GM18520 (cell line): ENCODE data around the gene KRTAP5-2.
"Not testable (repeated sequence)": the region's sequence is repeated elsewhere in the genome, so short reads cannot be mapped to it uniquely, and the experiment has no call there.

Experiments used
- ATAC-seq: cut with Tn5 transposase; IDR thresholded peaks from one replicate; pipeline ENCODE4 v1.9.1; 2021; ENCODE audit not compliant: unreplicated experiment

Gene KRTAP5-2

DNA sequence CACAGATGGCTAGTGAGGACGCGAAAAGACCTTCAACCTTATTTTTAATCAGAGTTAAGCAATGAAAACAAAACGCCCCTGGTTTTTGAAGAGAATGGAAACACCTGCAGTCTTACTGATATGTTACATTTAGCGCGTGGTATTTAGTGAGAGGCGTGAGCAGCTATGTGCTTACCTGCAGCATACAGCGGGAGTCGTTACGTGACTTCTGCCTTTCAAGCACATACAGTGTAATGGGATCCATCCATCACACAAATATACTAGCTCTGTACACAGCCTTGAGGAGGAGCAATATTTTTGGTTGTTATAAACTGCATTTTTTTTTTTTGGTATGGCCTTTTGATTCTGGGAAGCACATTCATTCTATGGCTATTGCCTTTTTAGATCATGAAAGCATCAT, 5.5 kb downstream of the KRTAP5-2 start:
- no peak for ATAC-seq

DNA sequence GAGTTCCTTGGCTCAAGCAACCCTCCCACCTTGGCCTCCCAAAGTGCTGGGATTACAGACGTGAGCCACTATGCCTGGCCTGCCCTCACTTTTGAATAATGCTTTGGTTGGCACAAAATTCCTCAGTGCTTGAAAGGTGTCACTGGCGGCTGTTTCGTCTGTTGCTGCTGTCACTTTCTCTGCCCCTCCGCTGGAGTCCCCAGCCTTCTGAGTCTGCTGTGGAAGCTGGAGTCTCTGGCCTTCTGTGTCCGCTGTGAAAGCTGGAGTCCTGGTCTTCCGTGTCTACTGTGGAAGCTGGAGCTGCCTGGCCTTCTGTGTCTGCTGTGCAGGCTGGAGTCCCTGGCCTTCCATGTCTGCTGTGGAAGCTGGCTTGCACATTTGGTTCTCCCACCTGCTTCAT, 8.1 kb downstream of the KRTAP5-2 start:
- ATAC-seq: no peak

DNA sequence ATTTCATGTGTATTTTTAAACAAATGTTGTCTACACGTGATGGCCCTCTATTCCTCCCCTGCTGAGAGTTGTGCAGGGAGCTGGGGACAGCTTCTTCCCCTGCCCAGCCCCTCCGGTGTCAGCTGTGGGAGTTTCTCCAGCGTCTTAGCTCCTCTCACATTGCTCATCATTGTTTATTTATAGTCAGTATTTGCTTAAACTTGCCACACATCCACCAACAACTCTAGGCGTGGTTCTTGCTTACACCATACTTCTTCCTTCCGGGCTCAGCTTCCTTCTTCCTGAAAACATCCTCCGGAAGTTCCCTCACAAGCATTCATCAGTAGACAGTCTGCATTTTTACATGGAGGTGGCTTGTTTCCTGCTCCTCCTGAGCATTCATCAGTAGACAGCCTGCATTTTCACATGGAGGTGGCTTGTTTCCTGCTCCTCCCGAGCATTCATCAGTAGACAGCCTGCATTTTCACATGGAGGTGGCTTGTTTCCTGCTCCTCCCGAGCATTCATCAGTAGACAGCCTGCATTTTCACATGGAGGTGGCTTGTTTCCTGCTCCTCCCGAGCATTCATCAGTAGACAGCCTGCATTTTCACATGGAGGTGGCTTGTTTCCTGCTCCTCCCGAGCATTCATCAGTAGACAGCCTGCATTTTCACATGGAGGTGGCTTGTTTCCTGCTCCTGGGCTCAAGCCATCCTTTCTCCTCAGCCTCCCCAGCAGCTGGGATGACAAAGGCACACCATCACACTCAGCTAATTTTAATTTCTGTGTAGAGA, 8.7 kb downstream of the KRTAP5-2 start:
- ATAC-seq: not testable (repeated sequence)

DNA sequence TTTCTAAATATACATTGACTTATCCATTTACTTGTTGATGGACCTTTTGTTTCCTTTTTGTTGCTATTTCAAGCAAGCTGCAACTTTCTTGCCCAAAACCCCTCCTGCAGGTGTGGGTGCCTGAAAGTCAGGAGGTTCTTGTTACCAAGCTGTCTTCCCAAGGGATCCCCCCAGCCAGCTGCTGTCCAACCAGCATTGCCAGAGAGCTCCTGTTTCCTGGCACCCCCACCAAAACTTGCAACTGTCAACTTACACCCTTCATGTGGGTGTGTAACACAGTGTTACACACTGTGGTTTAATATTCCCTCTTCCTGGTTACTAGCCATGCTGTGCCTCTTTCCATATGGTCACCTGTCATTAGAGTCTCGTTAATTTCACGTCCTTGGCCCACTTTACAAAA, 11.4 kb downstream of the KRTAP5-2 start:
- ATAC-seq: no peak

DNA sequence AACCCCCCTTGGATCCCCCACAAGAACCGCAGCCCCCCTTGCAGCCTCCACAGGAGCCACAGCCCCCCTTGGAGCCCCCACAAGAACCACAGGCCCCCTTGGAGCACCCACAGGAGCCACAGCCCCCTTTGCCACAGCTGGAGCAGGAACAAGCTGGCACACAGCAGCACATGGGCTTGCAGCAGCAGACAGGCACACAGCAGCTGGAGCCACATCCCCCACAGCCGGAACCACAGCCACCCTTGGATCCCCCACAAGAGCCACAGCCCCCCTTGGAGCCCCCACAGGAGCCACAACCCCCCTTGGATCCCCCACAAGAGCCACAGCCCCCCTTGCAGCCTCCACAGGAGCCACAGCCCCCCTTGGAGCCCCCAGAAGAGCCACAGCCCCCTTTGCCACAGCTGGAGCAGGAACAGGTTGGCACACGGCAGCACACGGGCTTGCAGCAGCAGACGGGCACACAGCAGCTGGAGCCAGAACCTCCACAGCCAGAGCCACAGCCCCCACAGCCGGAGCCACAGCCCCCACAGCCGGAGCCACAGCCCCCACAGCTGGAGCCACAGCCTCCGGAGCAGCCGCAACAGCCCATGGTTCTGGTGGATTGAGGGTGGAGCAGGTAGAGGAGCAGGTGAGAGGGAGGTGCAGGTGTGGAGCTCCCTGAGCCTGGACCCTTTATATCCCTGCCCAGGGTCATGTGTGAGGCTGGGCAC, 13.3 kb downstream of the KRTAP5-2 start, which contains the start of gene KRTAP5-1:
Gene KRTAP5-1, minus strand, starts transcription at position 623 of the 710 bp plus-strand sequence. Its CDS starts 34 bp downstream, at position 589.
- not testable (repeated sequence) for ATAC-seq

DNA sequence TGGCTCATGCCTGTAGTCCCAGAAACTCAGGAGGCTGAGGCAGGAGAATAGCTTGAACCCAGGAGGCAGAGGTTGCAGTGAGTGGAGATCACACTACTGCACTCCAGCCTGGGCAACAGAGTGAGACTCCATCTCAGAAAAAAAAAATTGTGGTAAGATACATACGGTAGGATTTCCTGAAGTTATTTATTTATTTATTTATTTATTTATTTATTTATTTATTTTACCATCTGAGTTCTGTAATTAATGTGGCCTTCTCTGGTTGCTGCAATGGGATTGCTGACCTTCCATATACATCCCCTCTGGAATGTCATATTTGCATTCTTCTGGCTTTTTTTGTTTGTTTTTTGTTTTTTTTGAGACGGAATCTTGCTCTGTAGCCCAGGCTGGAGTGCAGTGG, 15.2 kb downstream of the KRTAP5-2 start:
- not testable (repeated sequence) for ATAC-seq

DNA sequence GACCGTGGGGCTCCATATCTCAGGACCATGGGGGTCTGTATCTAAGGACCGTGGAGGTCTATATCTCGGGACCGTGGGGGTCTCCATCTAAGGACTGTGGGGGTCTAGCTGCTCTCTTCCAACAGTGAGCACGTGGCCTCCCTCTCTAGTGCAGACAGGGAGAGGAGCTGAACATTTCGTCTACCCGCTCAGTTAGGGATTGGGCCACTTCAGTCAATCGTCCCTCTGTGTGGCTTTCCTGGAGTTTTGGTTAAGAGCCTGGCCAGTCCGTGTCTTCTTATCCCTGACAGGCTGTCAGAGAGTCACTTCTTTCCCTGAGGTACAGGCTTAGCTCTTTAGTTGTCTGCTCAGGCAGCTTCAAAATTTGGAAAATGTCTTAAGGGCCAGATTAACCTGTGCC, 16.1 kb downstream of the KRTAP5-2 start:
- no peak for ATAC-seq

DNA sequence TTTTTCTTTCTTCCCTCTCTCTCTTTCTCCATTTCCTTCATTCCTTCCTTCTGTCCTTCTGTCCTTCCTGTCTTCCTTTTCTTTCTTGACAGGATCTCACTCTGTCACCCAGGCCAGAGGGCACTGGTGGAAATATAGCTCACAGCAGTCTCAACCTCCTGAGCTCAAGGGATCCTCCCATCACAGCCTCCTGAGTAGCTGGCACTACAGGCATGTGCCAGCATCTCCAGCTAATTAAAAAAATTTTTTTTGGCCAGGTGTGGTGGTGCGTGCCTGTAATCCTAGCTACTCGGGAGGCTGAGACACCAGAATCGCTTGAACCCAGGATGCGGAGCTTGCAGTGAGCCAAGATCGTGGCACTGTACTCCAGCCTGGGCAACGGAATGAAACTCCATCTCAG, 21.3 kb downstream of the KRTAP5-2 start:
- no peak for ATAC-seq

DNA sequence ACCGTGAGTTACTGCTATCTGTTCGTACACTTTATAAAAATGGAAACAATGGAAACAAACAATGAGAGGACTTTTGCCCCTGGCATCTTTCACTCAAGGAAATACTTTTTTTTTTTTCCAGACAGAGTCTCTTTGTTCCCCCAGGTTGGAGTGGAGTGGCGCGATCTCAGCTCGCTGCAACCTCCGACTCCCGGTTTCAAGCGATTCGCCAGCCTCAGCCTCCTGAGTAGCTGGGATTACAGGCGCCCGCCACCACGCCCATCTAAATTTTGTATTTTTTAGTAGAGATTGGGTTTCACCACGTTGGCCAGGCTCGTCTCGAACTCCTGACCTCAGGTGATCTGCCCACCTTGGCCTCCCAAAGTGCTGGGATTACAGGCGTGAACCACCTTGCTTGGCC, 22.3 kb downstream of the KRTAP5-2 start:
- not testable (repeated sequence) for ATAC-seq

DNA sequence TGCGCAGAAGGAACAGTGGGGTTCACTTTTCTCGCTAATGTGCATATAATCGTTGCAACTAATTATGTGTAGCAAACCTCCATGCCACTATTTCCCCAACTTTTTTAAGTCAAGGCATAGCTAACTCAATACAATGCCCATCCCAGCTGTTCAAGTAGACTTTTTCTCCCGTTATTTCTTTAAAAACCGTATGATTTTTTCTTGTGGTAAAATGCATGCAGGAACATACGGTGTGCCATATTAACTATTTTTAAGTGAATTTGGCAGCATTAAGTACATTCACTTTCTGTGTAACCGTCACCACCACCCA, 23.2 kb downstream of the KRTAP5-2 start:
- ATAC-seq: no peak

DNA sequence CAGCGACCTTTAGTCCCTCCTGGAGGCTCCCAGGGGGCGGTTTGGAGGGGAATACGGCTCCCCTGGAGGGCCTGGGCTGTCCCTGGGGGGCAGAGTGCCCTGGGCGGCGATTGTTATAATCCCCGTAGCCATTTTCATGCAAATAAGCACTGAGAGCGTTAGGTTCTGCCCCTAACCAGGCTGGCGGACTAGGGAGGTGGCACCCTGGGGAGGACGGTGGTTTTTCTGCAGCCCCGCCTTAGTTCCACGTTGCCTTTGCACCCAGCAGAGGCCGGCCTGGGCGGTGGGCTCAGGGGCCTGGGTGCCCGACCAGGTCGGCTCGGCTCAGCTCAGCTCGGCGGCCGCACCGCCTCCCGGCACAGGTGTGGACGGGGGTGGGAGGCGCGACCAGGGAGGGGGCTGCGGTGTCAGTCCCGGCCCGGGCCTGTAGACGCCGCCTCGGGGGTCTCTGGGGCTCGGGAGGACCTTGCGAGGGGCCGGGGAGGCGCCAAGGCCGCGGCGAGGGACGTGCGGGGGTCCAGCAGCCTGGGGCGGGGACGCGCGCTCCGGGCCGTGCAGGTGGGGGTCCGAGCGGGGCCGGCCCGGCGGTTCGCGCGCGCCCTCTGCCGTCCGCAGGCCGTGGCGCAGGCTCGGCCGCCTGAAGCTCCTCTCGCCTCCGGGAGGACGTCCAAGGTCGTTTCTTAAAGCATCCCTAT, 23.7 kb downstream of the KRTAP5-2 start:
- ATAC-seq: no peak

DNA sequence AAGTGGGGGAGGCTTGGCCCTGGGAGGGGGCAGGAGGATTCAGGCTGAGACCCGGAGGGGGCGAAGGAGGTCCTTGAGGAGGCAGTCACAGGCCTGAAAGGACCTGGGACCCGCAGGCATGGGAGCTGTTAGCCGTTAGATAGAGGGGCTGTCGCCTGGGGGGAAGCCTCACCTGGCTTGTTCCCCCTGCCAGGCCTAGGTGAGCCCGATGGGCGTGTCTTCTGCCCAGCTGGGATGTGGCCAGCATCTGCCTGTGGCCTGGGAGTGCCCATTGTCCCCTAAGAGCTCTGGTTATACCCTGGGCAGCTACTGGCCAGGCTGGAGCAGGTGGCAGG, 24.2 kb downstream of the KRTAP5-2 start:
- no peak for ATAC-seq

DNA sequence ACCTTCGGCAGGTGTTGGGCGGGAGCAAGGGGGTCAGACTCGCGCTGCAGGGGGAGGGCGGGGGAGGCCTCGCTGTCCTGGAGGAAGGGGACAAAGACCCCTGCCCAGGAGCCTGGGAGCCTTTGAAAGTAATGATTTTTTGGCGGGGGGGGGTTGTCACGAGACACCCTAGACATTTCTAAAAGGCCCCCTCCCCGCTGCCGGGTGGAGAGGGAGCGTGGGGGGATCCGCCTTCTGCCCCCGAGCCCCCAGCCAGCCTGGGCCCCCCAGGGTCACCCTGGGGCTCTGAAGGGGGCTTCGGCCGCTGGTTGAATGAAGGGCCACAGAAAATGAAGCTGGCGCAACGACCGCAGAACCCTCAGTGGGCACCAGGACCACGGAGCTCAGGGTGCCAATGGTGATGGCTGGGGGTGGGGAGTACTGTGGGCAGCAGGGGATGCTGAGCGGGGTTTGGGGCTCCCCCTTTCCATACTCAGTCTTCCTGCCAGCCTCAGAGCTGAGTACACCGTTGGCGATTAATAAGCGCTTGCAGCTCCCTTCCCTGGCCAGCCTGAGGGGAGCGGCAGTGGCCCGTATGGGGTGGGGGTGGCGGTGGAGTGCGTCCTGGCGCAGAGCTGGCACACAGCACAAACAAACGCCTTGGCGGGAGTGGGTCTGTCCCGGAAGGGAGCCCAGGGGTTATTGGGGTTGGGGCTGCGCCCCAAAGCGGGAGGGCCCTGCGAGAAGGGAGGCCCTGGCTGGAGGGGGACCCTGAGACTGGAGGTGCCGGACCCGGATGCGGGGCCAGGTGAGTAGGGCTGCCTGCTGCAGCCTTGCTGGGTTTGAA, 24.8 kb downstream of the KRTAP5-2 start:
- ATAC-seq: no peak

DNA sequence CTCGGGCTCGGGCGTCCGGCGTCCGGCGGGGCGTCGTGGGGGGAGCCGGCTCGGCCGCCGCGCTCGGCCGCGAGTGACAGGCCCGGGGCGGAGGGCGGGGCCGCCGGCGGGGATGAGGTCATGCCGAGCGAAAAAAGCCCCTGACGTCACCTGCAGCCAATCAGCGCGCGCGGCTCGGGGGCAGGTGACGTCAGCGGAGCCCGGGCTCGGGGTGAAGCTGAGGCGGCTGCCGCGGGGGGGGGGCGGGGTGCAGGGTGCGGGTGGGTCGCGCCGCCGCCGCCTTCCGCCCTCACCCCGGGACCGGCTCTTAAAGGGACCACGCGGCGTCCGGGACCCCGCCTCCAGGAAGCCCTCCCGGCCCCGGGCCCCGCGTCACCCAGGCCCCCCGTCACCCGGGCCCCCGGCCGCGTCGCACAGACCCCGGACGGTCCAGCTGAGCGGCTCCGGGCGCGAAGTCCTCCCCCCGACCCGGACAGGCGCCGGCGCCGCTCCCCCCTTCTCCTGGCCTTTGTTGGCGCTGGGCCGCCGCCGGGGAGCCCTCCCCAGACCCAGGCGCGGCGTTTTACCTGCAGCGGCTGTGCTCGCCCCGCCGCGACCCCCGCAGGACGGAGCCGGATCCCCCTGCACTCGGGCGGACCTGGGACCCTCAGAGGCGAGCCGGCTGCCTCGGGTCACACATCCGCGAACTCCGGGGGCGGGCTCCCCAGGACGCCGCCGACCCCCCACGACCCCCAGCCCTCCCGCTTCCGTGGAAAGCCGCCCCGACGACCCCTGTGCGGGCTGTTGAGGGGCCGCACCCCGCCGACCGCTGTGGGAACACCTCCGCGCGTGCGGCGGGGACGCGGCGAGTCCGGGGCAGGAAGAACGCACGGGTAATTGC, 25.7 kb downstream of the KRTAP5-2 start, which contains the start of gene DUSP8:
Gene DUSP8, minus strand, starts transcription at position 75 of the 880 bp plus-strand sequence. CDS start 6,445 bp downstream, outside the sequence.
- peak; percentile 50 for ATAC-seq

DNA sequence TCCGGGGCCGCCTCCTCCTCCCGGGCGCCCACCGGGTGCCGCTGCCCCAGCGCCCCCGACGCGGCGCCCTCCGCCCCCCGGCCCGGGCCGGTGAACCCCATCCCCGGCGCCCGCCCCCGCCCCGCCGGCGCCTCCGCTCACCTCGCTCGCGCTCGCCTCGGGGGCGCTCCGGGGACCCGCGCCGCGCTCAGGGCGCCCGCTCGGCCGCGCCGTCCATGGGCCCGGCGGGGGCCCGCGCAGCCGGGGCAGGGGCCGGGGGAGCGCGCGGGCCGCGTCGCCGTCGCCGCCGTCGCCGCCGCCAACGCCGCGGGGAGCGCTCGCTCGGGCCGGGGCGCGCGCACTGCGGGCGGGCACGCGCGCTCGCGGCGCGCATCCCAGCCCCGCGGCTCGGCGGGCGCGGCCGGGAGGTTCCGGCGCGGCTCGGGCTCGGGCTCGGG, 26.3 kb downstream of the KRTAP5-2 start:
- ATAC-seq: no peak

DNA sequence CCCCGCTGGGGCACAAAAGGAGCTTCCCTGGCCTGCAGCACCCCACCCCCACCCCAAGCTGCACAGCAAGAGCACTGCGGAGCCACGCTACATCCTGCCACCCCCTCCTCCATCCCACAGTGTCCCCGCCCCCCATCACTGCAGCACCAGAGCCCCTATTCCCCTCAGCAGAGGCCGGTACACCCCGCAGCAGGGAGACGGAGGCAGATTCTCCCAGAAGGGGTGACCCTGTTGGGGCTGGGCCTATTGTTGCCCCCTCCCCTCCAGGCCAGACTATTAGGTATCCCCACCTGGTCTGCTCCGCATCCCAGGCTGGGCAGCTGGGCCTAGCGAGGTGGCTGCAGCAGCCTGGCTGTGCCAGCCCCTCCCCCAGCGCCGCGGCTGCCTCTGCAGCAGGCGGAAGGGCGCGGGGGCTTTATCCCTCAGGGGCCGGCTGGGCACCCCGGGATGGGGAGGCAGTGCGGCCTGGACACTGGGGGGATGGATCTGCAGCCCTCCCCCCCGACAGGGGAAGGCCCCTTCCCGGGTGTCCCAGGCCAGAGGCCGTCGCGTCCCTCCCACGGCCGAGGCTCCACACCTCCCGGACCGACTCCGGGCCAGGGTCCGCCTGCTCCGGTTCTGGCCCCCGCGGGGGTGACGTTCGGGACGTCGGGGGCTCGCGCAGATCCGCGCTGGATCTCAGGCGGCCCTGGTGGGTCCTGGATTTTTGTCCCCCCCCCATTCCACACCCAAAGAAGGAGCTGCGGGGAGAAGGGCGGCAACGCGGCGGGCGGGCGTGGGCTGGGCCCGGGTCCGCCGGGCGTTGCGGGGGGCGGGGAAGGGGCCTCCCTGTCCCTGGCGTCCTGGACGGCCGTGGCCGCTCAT, 27.0 kb downstream of the KRTAP5-2 start:
- ATAC-seq: no peak

DNA sequence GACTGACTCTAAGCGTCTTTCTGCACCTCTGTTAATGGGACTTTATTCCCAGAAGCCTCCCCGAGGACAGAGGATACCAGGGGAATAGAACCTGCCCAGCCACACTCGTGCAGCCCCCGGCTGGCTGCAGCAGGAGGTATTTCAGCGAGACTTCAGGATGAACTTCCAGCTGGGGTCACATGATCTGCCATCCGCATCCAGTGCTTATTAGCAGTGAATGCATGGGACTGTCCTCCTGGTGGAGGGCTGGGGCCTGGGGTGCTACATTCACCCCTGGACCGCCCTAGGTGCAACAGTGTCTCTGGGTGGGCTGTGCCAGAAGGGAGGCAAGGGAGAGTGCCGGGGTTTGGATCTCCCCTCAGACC, 27.6 kb downstream of the KRTAP5-2 start:
- ATAC-seq: no peak

DNA sequence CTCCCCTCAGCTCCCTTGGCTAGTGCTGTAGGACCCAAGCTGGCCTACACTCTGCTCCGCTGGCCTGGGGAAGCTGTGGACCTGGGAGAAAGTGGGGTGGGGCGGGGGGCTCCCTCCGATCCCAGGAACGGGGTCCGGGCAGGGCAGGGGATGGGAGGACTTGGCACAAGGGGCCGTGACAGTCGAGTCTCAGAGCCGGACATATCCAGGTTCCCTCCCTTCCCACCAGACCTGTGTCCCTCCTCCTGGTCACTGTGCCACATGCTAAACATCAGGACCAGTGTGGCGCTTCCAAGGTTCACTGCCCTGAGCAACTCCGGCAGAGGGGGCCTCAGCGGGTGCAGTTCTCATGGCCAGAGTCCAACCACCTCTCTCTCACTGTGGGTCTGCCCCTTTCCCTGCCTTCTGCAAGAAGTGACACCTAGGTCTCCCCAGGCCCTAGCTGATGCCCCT, 28.1 kb downstream of the KRTAP5-2 start:
- ATAC-seq: no peak

DNA sequence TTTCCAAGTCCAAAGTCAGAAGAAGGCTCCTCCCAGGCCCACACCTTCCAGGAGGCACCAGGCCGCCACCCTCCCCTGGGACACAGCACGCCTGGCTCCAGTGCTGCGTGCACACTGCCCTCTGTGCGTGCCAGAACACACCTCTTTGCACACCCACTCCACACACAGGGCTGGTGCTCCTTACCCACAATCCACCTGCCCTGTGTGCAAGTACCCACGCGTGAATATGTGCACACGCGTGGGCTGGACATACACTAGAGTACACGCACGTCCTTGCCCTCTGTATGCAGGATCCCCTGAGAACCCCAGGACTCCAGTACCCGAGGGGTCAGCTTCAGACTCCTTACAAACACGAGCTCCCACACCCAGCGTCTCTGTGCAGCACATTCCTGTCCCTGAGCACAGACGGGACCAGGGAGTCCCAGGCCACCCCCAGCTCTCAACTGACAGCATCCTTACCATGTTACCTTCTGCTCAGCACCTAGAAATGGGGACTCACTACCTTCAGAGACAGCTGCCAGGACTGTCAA, 28.8 kb downstream of the KRTAP5-2 start:
- ATAC-seq: no peak
